K562 (cell line): ENCODE data around the gene FOXJ1. TPM values are rescaled to one million over a fixed set of nuclear protein-coding genes. Genes with fewer than 3 reads are reported as not detected.
A peak's percentile ranks its signal among the peaks of the same experiment; 100 is the strongest.

Experiments used
- ATF2 ChIP-seq: sonication (generic); formaldehyde crosslinking; IDR thresholded peaks from 2 replicates; pipeline ENCODE4 v1.8.1; 2022; ENCODE audit warnings: missing genetic modification reagents
- BRD9 ChIP-seq: fragments of 450-650 bp; IDR thresholded peaks from 2 replicates; pipeline ENCODE4 v1.6.1; 2018; ENCODE audit warnings: low read depth; ENCODE audit not compliant: partially characterized antibody
- CBX1 ChIP-seq: sonication (generic); IDR thresholded peaks from 2 replicates; pipeline ENCODE4 v1.6.1; 2016; ENCODE audit warnings: antibody characterized with exemption, low read depth, mild to moderate bottlenecking
- CGGBP1 ChIP-seq: fragments of 250-450 bp; sonication (Bioruptor Pico); IDR thresholded peaks from 2 replicates; pipeline ENCODE4 v1.9.0; 2021; ENCODE audit warnings: mild to moderate bottlenecking
- FOXA1 ChIP-seq: fragments of 450-650 bp; IDR thresholded peaks from 2 replicates; pipeline ENCODE4 v1.6.1; 2016; ENCODE audit warnings: mild to moderate bottlenecking, borderline replicate concordance
- GATA2 ChIP-seq: sonication (generic); formaldehyde crosslinking; IDR thresholded peaks from 2 replicates; pipeline ENCODE4 v1.4.0; 2020; ENCODE audit warnings: mild to moderate bottlenecking, missing genetic modification reagents
- HNRNPLL ChIP-seq: fragments of 200-400 bp; formaldehyde crosslinking; IDR thresholded peaks from 2 replicates; pipeline ENCODE4 v1.6.1; 2017; ENCODE audit warnings: low read length, low read depth, mild to moderate bottlenecking; ENCODE audit not compliant: poor library complexity, severe bottlenecking
- MAZ ChIP-seq, 2 experiments: fragments of 450-650 bp in 1 of 2; sonication (generic) in 1 of 2; formaldehyde crosslinking; IDR thresholded peaks in 1 of 2; conservative IDR thresholded peaks in 1 of 2; 2 replicates each; pipeline versions ENCODE4 v1.4.0 to v1.5.0; 2020; ENCODE audit warnings: mild to moderate bottlenecking in 1 of 2, missing genetic modification reagents in 1 of 2
- MEF2A ChIP-seq: IDR thresholded peaks from 2 replicates; pipeline ENCODE4 v1.6.1; 2011; ENCODE audit warnings: low read depth, mild to moderate bottlenecking, low read length, moderate library complexity; ENCODE audit not compliant: control insufficient read depth
- NR2C1 ChIP-seq, 2 experiments: fragments of 450-650 bp; IDR thresholded peaks; 2 replicates each; pipeline ENCODE4 v1.6.1; 2017; ENCODE audit warnings: mild to moderate bottlenecking in 2 of 2, antibody characterized with exemption in 1 of 2, inconsistent platforms in 1 of 2, missing compliant biosample characterization in 1 of 2, missing genetic modification characterization in 1 of 2
- PYGO2 ChIP-seq: fragments of 450-650 bp; IDR thresholded peaks from 2 replicates; pipeline ENCODE4 v1.6.1; 2016; ENCODE audit warnings: mild to moderate bottlenecking, missing genetic modification characterization, moderate library complexity, missing compliant biosample characterization
- SMARCA4 ChIP-seq: fragments of 450-650 bp; IDR thresholded peaks from 2 replicates; pipeline ENCODE4 v1.6.1; 2016
- SNIP1 ChIP-seq: fragments of 450-650 bp; IDR thresholded peaks from 2 replicates; pipeline ENCODE4 v1.7.1; 2017; ENCODE audit warnings: low read depth, mild to moderate bottlenecking
- TGIF2 ChIP-seq: sonication (generic); formaldehyde crosslinking; IDR thresholded peaks from 2 replicates; pipeline ENCODE4 v1.8.1; 2022; ENCODE audit warnings: mild to moderate bottlenecking, missing genetic modification reagents, moderate library complexity
- UBTF ChIP-seq, 2 experiments: IDR thresholded peaks; 2 replicates each; pipeline ENCODE4 v1.6.1; 2012; ENCODE audit warnings: improper control_type of control experiment in 2 of 2, low read depth in 2 of 2, low read length in 2 of 2, borderline replicate concordance in 1 of 2
- ZBTB33 ChIP-seq: sonication (generic); formaldehyde crosslinking; IDR thresholded peaks from 2 replicates; pipeline ENCODE4 v1.8.1; 2023; ENCODE audit warnings: mild to moderate bottlenecking, missing genetic modification reagents
- ZNF408 ChIP-seq: fragments of 250-450 bp; sonication (Bioruptor Pico); IDR thresholded peaks from 2 replicates; pipeline ENCODE4 v1.4.0; 2020; ENCODE audit warnings: low read depth, mild to moderate bottlenecking, moderate library complexity
- ZNF449 ChIP-seq: fragments of 250-450 bp; sonication (Bioruptor Pico); IDR thresholded peaks from 2 replicates; pipeline ENCODE4 v1.8.0; 2022; ENCODE audit warnings: moderate library complexity, mild to moderate bottlenecking, inconsistent platforms
- ZNF551 ChIP-seq: fragments of 250-450 bp; sonication (Bioruptor Pico); IDR thresholded peaks from 2 replicates; pipeline ENCODE4 v1.5.0; 2021; ENCODE audit warnings: mild to moderate bottlenecking, moderate library complexity
- polyA plus RNA-seq, 8 experiments: library from polyadenylated mRNA; depleted of rRNA in 4 of 8; stranded (reverse) in 5 of 8; unstranded in 3 of 8; fragments of >200 nt; fragmentation: Nextera tagmentation in 2 of 8; fragmentation: Illumina TruSeq in 1 of 8; extraction: Ambion mirVana in 2 of 8; extraction: Trizol in 1 of 8; gene quantifications; 2 replicates each; pipeline versions ENCODE4 v1.2.1 to v1.2.3, GENCODE V29; 2011 to 2014; ENCODE audit warnings: inconsistent platforms in 1 of 8, missing spikeins in 1 of 8
- total RNA-seq, 7 experiments: library from RNA; depleted of rRNA in 6 of 7; stranded (reverse); fragments of >200 nt in 6 of 7; fragmentation: Illumina TruSeq in 2 of 7; extraction: Trizol in 2 of 7; gene quantifications; 2 replicates each; pipeline versions ENCODE4 v1.2.1 to v1.2.3, GENCODE V29; 2011 to 2021; ENCODE audit warnings: low replicate concordance in 1 of 7

FOXJ1 gene
- total and polyA plus RNA-seq, 9 of the 15 experiments (the other 6 are each of a cell fraction or from before 2014, with no cell fraction given) = 0.07 TPM; not detected in 8

- TF ChIP-seq ZBTB33 (CRISPR knock-in tag) (peak; percentile 60; the same call in 1 of the 2 replicates), BRD9 (no peak), CBX1 (no peak), TGIF2 (CRISPR knock-in tag) (no peak), NR2C1 (IDR thresholded peaks at IDR 0.05) (peak; percentile 87), NR2C1 (tag; IDR thresholded peaks at IDR 0.05) (peak; percentile 94), ZNF449 (CRISPR knock-in tag) (no peak), FOXA1 (no peak), HNRNPLL (no peak), SMARCA4 (peak; percentile 30; the same call in 1 of the 2 replicates), ZNF408 (no peak), PYGO2 (tag) (0 out of 2 replicates have a peak, but pooled peaks have one; percentile 60), MAZ (CRISPR knock-in tag; conservative IDR thresholded peaks at IDR 0.05 in 1 of 2, IDR thresholded peaks at IDR 0.05 in 1 of 2) (0 out of 4 replicates have a peak, but pooled peaks of 1 of the 2 experiments have one; percentile 24), ZNF551 (CRISPR knock-in tag) (no peak), ATF2 (CRISPR knock-in tag) (no peak), UBTF (IDR thresholded peaks at IDR 0.05; ENCODE audit: borderline replicate concordance in 1 of 2, low read depth in 2 of 2, low read length in 2 of 2) (no peak), CGGBP1 (CRISPR knock-in tag) (no peak), MEF2A (no peak), SNIP1 (no peak), GATA2 (CRISPR knock-in tag) (no peak)
Measured at GRCh38 chr17:76182016-76182764, 41.1 kb upstream of the FOXJ1 start (continued).
